Occipital lobe (tissue), 2 donors: ENCODE data around the gene EMP1. TPM values are rescaled to one million over a fixed set of nuclear protein-coding genes. Genes with fewer than 3 reads are reported as not detected.

ENCODE experiments used
- DNase-seq: peaks from one replicate; lab custom pipeline; 2025; lab: John Stamatoyannopoulos, UW
- total RNA-seq: library from RNA; depleted of rRNA; stranded (reverse); fragments of >200 nt; gene quantifications from one replicate; pipeline ENCODE4 v1.2.3, GENCODE V29; 2014

The EMP1 gene
- total RNA-seq, 1 donor from 2014 or later, result 6.6 TPM

DNA sequence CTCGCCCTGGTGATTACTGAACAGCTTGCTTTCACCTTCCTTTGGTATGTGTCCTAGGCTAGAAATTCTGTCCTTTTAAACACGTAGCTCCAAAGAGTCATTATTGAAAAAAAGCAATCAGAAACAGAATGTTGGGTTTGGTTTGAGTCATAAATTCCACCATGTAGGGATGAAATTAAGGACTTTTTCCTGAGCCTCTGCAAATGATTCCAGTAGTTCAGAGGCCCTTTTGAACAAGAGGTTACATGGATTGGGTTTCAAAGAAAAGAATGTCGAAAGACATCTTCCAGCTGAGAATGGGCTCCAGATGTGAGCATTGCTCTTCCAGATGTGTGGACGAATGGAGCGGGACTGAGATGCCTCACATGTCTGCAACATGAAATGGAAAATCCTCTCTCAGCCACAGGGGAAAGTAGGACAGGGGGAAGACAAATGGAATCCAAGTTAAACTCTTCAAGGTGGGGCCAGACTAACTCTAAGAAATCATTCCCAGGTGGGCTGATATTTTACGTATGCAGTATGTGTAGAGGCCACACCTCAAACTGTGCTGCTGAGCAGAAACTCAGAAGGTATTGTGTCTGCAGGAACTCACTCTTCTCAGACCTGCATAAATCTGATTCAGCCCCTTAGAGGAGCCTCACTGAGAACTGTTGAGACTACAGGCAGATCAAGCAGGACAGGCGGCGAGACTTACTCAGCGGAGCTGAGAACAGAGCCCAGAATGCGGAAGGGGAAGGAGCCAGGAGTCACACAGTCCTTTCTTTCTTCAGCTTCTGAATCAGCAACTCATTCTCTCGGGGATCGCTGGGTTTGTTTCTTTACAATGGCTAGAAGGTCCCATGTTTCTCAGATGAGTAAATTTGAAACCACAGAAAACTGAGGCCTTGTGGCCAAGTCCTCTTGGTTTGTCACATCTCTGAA lies 23.3 kb upstream of the EMP1 start:
- DNase-seq, result peak; percentile 25

- no peak for DNase-seq
These were observed 21.0 kb upstream of the EMP1 start for GRCh38 chr12:13175499-13175898.

DNA sequence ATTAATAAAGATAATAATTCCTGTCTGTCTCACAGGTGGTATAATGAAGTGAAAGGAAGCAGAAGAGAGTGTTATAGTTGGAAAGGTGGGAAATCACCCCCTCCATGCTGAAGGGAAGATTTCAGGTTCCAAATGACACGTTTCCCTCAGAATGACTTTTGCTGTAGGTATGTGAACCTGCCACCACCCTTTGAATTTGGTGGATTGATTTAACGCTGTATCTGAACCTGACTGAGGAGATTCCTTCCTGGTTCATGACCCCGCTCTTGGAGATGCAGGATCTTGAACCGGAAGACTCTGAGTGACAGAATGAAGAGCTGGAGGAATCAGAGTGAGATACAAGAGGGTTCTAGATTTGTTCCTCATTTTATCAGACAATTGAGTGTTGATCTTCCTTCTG lies 20.3 kb upstream of the EMP1 start:
- no peak for DNase-seq

DNA sequence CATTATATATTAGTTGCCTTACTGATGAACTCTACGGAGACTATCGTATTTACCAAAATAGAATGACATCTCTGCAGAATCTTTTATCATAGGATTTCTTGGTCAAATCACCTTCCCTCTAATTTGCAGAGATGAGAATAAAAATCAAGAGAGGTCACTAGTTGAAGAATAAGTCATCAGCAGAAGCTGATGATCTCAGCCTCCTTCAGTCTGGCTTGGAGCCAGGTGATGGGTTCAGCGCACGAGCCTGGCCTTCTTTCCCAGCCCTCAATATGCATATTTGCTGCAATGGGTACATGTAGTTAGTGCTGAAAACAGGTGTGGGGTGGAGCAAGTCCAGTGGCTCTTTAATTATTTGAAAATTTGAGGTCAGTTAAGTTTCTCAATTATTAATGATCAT lies 19.2 kb upstream of the EMP1 start:
- DNase-seq, result no peak

DNA sequence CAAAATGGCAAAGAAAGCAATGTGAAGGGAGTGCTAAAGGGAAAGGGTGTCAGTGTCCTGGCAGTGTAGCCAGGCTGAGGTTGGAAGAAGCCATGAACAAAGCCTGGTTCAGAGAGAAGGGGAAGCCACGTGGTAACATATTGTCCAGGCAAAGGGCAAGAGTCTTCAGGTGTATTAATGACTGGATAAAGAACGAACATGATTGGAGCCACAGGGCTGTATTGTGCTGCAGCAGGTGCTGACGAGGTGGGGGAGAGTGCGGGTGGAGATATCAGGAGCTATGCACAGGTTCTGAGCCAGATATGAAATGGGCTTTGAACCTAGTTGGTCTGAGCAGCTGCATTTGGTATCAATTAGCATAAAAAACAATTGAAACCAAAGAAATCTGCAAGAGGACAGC lies 18.6 kb upstream of the EMP1 start:
- no peak for DNase-seq

GRCh38 chr12:13178568-13179210 lies 17.8 kb upstream of the EMP1 start:
- DNase-seq, result no peak

GRCh38 chr12:13179211-13180074 lies 17.1 kb upstream of the EMP1 start:
- DNase-seq, result peak; percentile 36

GRCh38 chr12:13181375-13182070 lies 15.0 kb upstream of the EMP1 start:
- DNase-seq, result no peak

DNA sequence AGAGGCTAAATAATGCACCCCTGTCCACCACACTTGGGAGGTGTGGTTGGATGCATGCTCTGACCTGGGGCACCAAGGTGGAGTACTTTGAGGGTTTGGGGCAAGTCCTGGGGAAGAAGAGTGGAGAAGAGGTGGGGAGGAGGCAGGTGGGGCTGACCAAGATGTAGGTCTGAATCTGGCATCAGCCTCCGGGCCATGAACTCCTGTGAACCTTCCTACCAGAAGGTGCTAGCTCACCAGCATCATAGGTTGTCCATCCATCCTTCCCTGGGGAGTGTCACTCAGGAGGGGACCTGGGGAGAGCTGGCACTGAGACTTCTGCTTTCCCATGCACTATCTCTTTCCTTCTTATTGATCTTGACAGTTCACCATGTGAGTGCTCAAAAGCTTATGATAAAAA lies 13.6 kb upstream of the EMP1 start:
- no peak for DNase-seq

DNA sequence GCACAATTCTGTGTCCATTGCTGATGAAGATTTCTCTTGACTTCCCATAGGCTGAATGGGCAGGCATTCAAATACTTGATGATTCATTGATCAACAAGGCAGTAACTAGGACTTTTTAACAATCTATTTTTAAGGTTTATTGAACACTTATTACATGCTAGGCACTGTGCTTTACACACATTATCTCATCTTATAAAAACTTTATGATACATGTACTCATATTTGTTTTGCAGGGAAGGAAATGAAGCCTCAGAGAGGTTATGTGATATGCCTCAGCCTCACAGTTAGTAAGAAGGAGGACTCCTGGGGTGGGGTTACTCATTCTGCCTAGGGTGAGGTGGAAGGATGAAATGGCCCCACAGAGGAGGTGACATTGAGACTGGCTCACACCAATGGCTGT lies 12.9 kb upstream of the EMP1 start:
- DNase-seq, result no peak

DNA sequence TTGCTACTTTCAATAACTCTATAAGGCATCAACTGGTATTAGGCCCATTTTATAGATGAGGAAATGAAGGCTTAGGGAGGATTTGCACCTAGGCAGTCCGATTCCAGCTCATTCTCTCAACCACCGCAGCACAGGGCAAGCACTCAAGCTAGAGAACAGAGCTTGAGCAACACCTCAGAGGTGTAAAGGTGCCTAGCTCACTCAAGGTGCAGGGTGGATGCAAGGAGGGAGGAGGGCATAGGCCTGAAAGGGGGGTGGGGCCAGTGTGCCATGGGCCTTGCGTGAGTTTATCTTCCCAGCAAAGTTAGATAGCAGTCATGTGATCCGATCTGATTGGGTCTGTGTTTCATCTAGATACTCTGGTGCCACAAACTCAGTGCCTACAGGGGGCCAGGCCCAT lies 10.2 kb upstream of the EMP1 start:
- no peak for DNase-seq

- DNase-seq, result no peak
These were observed 9.1 kb upstream of the EMP1 start for GRCh38 chr12:13187399-13187798.

DNA sequence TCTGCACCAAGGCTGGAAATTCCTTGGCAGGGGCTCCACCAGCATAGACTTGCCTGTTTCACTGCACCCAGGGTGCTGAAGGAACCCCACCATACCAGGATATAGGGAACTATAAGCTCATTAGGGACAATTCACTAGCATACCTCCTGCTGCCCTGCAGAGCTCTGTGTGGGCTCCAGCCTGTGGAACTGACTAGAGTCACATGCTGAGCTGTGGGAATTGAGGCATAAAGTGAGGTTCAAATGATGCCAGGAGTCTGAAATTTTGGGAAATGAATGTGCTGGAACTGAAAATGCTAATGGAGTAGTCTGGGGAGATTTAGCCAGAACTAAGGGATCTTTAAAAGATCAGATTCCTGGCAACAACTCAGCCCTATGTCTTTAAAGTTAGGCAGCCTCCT lies 7.3 kb upstream of the EMP1 start:
- DNase-seq, result no peak

DNA sequence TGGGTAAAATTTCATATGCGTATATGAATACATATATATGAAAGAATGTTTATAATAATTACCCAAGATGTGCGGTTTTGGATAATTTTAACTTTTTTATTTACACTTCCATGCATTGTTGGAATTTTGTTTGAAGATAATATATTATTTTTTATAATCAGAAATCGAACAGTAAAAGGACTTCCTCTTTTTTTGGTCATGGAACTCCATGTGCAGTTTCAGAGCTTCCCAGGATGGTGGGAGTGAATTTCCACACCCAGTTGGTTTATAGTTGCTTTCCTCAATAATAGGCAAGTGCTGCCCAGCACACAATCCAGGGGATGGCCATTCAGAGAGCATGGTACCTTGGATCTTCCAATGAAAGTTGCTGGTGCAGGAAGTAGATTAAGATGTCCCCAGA lies 6.3 kb upstream of the EMP1 start:
- DNase-seq, result no peak

DNA sequence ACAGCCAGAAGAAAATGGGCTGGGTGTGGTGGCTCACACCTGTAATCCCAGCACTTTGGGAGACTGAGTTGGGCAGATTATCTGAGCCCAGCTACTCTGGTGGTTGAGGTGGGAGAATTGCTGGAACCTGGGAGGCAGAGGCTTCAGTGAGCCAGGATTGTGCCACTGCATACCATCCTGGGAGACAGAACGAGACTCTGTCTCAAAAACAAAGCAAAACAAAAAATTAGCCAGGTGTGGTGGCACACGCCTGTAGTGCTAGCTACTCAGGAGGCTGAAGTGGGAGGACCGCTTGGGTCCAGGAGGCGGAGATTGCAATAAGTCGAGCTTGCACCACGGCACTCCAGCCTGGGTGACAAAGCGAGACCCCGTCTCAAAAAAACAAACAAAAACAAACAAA lies 3.8 kb upstream of the EMP1 start:
- DNase-seq, result no peak

DNA sequence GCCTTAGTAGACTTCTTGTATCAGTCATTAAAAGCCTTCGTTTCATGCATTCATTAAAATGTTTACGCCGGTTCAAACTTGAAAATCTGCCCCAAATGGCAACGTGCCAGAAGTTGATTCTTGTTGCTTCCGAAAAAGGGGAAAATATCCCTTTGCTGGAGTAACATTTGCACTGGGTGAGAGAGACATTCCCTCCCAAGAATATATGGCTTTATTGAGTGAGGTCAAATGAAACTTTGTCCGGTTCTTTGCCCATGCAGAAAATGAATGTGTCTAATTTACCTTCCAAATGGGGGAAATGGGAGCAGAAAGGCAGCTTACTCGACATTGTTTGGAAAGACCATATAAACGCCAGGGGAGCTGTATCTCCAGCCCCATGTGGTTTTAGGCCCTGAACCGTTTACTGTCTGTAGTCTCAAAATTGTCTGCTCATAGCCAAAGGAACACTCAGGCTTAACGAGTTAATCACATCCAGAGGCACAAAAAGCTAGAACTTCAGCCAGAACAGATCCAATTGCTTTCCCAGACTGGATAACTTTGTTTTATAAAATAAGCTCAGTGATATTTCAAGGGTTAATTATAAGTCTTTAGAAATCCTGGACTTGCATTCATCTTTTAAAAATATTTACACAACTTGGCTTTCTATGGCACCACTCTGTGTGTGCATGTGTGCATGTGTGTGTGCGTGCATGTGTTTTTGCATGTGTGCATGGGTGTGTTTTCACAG lies 2.9 kb upstream of the EMP1 start:
- DNase-seq, result no peak

DNA sequence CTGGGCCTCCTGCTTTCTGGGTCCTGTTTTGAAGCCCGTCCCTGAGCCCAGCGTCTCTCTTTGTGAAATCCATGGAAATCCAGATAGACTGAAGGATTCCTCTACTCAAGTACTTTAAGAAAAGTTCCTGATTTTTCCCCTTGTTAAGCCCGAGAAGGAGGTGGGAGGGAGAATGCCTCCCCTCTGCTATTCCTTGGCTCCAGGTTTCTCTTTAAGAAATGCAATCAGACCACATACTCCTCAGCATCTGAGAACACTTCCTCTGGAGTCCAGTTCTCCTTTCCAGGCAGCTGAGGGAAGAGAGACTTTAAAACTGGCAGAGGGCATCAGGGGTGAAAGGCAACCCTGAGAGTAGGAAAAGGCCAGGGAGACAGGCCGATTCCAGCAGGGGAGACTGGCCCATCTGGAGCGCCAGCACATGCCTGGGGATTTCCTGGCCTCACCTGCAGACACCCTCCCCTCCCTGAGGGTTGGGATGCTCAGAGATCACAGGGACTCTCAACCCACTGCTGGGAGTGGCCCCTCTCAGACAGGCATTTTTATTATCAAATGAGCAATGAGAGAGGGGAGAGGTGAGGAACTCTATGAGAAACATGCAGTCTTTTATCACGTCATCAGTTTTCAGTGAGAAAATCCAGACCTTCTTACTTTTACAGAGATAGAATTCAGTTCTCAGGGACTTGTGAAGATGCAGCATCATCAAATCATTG lies 2.0 kb upstream of the EMP1 start:
- DNase-seq, result no peak

- no peak for DNase-seq
These were observed 1.3 kb upstream of the EMP1 start for GRCh38 chr12:13195250-13195649.

- DNase-seq, result no peak
These were observed 769 bp upstream of the EMP1 start for GRCh38 chr12:13195785-13196129.

GRCh38 chr12:13197032-13197431 lies 506 bp downstream of the EMP1 start:
- no peak for DNase-seq
